ENCODE measurements around the gene TSC22D1. TPM values are rescaled to one million over a fixed set of nuclear protein-coding genes. Genes with fewer than 3 reads are reported as not detected.

The TSC22D1 gene
- total RNA-seq, 1 donor from 2014 or later, result 31.5 TPM

GRCh38 chr13:44389876-44390275 lies 186.3 kb downstream of the TSC22D1 start:
- no peak for ATAC-seq

GRCh38 chr13:44389060-44389666 lies 187.0 kb downstream of the TSC22D1 start:
- ATAC-seq, result no peak

More at GRCh38 chr13:44389876-44390275, 186.3 kb downstream of the TSC22D1 start:
- no peak for DNase-seq (ENCODE audit: low spot score)

GRCh38 chr13:44388427-44389059 lies 187.6 kb downstream of the TSC22D1 start:
- ATAC-seq, result no peak
- DNase-seq (ENCODE audit: low spot score), result no peak

More at GRCh38 chr13:44389060-44389666, 187.0 kb downstream of the TSC22D1 start:
- DNase-seq (ENCODE audit: low spot score), result no peak

- no peak for DNase-seq (ENCODE audit: low spot score)
- no peak for ATAC-seq
Observed at GRCh38 chr13:44386913-44387556, 189.1 kb downstream of the TSC22D1 start.

- DNase-seq (ENCODE audit: low spot score) (no peak), ATAC-seq (no peak)
Observed at GRCh38 chr13:44385847-44386246, 190.3 kb downstream of the TSC22D1 start.

GRCh38 chr13:44385401-44385800 lies 190.7 kb downstream of the TSC22D1 start:
- peak; percentile 63 for DNase-seq (ENCODE audit: low spot score)
- peak; percentile 83 for ATAC-seq

- ATAC-seq (peak; percentile 72), DNase-seq (ENCODE audit: low spot score) (no peak)
Observed at GRCh38 chr13:44384778-44385177, 191.4 kb downstream of the TSC22D1 start.

- no peak for ATAC-seq
- no peak for DNase-seq (ENCODE audit: low spot score)
Observed at GRCh38 chr13:44383945-44384344, 192.2 kb downstream of the TSC22D1 start.

GRCh38 chr13:44382635-44383145 lies 193.4 kb downstream of the TSC22D1 start:
- no peak for DNase-seq (ENCODE audit: low spot score)
- no peak for ATAC-seq

Other genes starting within 250 kb of the TSC22D1 start
- gene SERP2, start 202.5 kb downstream of the TSC22D1 start, total RNA-seq, result 1.5 TPM

Data from left lobe of liver (tissue), 2 donors.